ENCODE data around the gene DNAH6. TPM values are rescaled to one million over a fixed set of nuclear protein-coding genes. Genes with fewer than 3 reads are reported as not detected.

DNAH6 gene
- total RNA-seq, 1 experiment from 2014 or later = not detected

- Histone ChIP-seq H3K27ac (ENCODE audit: low read depth, low read length, poor library complexity, severe bottlenecking) (no peak overlapping the region), H3K4me1 (ENCODE audit: insufficient read depth, low read length, poor library complexity, severe bottlenecking) (no peaks in the 10 kb centered on the region), H3K4me3 (ENCODE audit: low read depth, low read length, poor library complexity, severe bottlenecking) (no peak overlapping the region), H3K27me3 (replicated peaks; ENCODE audit: insufficient read depth, low read depth, low read length, poor library complexity) (no peaks in the 10 kb centered on the region), H3K36me3 (ENCODE audit: insufficient read depth, low read length, poor library complexity, severe bottlenecking) (no peaks in the 10 kb centered on the region), H3K9me3 (ENCODE audit: low read depth, low read length, poor library complexity, severe bottlenecking) (no peaks in the 10 kb centered on the region)
- TF ChIP-seq EZH2 (IDR thresholded peaks at IDR 0.05; ENCODE audit: borderline replicate concordance, low read depth, low read length, poor library complexity, severe bottlenecking) (no peak), CTCF (conservative IDR thresholded peaks at IDR 0.05; ENCODE audit: low read depth, low read length) (no peak)
- DNase-seq (ENCODE audit: low spot score) = no peak
- intact Hi-C loops (cut with micrococcal nuclease; ENCODE audit: unreplicated experiment) = no loop called here
- no TSS peak for BruUV-seq (replicated peaks)
- ChIA-PET POLR2A (ENCODE audit: low non-redundant PET) (no interaction called here), CTCF (no interaction called here)
Measured at GRCh38 chr2:84757648-84758047, 241.3 kb downstream of the DNAH6 start.

GRCh38 chr2:84766791-84767190, 250.5 kb downstream of the DNAH6 start:
- peak; percentile 1 for DNase-seq (ENCODE audit: low spot score)
- Histone ChIP-seq H3K36me3 (ENCODE audit: insufficient read depth, low read length, poor library complexity, severe bottlenecking) (no peaks in the 10 kb centered on the region), H3K4me3 (ENCODE audit: low read depth, low read length, poor library complexity, severe bottlenecking) (no peak overlapping the region), H3K9me3 (ENCODE audit: low read depth, low read length, poor library complexity, severe bottlenecking) (peaks cover 4% of the 10 kb centered on the region), H3K27me3 (replicated peaks; ENCODE audit: insufficient read depth, low read depth, low read length, poor library complexity) (peaks cover 12% of the 10 kb centered on the region), H3K4me1 (ENCODE audit: insufficient read depth, low read length, poor library complexity, severe bottlenecking) (no peaks in the 10 kb centered on the region), H3K27ac (ENCODE audit: low read depth, low read length, poor library complexity, severe bottlenecking) (no peak overlapping the region)
- no TSS peak for BruUV-seq (replicated peaks)
- POLR2A ChIA-PET (ENCODE audit: low non-redundant PET) = no interaction called here
- intact Hi-C loops (cut with micrococcal nuclease; ENCODE audit: unreplicated experiment) = no loop called here
- TF ChIP-seq EZH2 (IDR thresholded peaks at IDR 0.05; ENCODE audit: borderline replicate concordance, low read depth, low read length, poor library complexity, severe bottlenecking) (no peak), CTCF (conservative IDR thresholded peaks at IDR 0.05; ENCODE audit: low read depth, low read length) (no peak)
- CTCF ChIA-PET = no interaction called here

- no peaks in the 10 kb centered on the region for H3K4me1 ChIP-seq (ENCODE audit: insufficient read depth, low read length, poor library complexity, severe bottlenecking)
- intact Hi-C loops (cut with micrococcal nuclease; ENCODE audit: unreplicated experiment) = no loop called here
- H3K36me3 ChIP-seq (ENCODE audit: insufficient read depth, low read length, poor library complexity, severe bottlenecking) = no peaks in the 10 kb centered on the region
- H3K4me3 ChIP-seq (ENCODE audit: low read depth, low read length, poor library complexity, severe bottlenecking) = no peak overlapping the region
- no TSS peak for BruUV-seq (replicated peaks)
- H3K27me3 ChIP-seq (replicated peaks; ENCODE audit: insufficient read depth, low read depth, low read length, poor library complexity) = peaks cover 12% of the 10 kb centered on the region
- ChIA-PET CTCF (no interaction called here), POLR2A (ENCODE audit: low non-redundant PET) (no interaction called here)
- TF ChIP-seq CTCF (conservative IDR thresholded peaks at IDR 0.05; ENCODE audit: low read depth, low read length) (no peak), EZH2 (IDR thresholded peaks at IDR 0.05; ENCODE audit: borderline replicate concordance, low read depth, low read length, poor library complexity, severe bottlenecking) (no peak)
- H3K27ac ChIP-seq (ENCODE audit: low read depth, low read length, poor library complexity, severe bottlenecking) = no peak overlapping the region
- no peak for DNase-seq (ENCODE audit: low spot score)
- H3K9me3 ChIP-seq (ENCODE audit: low read depth, low read length, poor library complexity, severe bottlenecking) = peaks cover 4% of the 10 kb centered on the region
Measured at GRCh38 chr2:84768840-84769239, 252.5 kb downstream of the DNAH6 start.
